ENCODE measurements around the gene ZFP92.

Gene ZFP92

DNA sequence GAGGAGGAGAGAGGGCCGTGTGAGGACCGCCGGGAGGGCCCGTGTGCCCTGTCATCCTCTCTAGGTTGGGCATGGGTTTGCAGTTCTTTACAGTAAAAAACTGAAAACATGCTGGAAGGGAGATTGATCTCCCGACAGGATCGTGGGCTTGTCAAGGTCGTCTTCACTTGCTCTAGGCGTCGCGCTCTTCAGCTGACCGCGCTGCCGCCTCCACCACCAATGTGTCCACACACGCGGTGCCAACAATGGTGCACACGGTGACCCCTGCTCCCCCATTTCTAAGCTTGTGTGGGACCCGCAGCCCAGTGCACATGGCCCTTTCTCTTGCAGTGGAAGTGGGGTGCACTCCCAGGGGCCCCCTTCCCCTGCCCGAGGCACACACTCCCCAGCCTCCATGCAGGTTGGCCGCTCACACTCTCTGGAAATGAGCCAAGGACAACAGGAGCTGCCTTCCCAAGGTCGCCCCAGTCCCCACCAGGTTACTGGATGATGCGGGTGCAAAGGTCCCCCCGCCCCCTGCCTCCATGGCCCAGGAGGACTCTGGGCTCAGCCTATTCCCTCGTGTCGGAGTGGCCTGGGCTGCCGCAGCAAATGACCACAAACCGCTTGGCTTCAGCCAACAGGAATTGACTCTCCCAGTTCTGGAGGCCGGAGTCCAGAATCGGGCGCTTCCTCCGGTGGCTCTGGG lies 1.7 kb upstream of the ZFP92 start:
- DNase-seq: no peak

- DNase-seq: no peak
These were observed 899 bp upstream of the ZFP92 start for GRCh38 chrX:153410373-153410772.

DNA sequence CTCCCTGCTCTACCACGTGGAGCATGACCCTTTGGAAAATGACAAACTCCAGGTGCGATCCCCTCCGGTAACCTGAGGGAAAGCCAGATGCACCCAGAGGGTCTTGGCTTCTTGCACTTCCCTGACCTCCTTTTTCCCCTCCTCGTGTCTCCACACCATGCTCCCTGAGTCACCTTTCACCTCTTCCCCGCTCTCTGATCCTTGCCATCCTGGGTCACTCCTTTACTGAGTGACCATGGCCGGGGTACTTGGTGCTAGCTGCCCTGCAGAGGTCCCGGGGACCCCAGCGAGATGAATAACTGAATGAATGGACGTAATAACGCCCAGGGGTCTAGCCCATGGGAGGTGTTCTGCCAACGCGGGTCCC lies 401 bp upstream of the ZFP92 start:
- DNase-seq: no peak

- no peak for DNase-seq
These were observed 809 bp downstream of the ZFP92 start for GRCh38 chrX:153411988-153412574.

DNA sequence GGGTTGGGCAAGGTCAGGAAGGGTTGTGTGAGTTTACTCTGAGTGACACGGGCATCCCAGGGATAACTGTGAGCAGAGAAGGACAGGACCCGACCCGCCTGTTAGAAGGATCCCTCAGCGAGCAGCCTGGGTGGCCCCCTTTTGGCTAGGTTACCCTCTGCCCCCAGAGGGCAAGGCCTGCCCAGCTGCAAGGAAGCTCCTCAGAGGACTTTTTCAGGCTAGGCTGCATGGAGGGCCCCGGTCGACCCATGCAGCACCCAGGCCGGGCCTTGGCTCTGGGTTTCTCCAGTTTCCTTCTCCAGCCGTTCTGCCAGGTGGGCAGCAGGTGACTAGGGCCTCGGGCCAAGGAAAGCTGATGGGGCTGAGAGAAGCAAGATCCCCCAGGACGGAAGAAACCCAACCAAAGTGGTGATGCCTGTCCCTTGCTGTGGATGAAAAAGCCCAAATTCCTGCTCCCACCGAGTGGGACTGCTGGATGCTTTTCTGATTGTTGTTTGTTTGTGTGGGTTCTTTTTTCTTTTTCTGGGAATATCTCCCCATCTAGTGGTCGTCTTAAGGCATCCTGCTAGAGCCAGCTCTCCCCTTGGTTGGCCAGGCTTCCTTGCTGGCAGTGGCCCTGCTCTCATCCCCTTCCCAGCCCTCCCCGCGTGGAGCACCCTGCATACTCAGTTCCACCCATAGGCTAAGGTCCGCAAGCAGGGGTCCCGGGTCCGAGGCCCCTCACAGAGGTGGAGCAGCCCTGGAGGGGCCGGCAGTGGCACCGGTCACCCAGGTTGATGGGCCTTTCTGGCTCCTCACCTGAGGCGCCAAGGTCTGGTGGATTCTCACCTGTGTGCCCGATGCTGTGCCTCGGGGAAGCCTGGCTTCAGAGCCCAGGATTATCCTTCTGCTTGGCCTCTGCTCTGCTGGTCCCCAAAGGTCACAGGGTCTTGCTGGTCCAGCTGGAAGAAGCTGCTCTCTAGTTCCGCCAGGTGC lies 1.8 kb downstream of the ZFP92 start:
- no peak for DNase-seq

DNA sequence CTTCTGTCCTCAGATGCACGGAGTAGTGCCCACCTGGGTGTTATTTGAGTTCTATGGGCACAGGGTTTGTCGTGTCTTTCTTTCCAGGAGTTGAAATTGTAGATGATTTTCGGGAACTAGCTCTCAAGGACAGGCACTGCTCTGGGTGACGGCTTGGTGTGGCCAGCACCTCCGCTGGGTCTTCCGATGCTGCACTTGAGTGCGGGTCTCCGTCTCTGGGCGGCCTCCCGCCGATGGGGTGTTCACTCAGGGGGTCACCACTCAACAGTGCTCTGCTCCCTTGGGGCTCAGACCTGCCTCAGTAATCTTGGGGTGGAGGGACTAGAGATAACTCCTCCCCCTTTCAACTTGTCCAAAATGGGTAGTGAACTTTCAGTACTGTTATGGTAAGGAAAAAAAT lies 2.5 kb downstream of the ZFP92 start:
- DNase-seq: no peak

- DNase-seq: no peak
These were observed 3.7 kb downstream of the ZFP92 start for GRCh38 chrX:153414856-153415510.

- peak; percentile 9 for DNase-seq
These were observed 5.6 kb downstream of the ZFP92 start for GRCh38 chrX:153416781-153417450.

DNA sequence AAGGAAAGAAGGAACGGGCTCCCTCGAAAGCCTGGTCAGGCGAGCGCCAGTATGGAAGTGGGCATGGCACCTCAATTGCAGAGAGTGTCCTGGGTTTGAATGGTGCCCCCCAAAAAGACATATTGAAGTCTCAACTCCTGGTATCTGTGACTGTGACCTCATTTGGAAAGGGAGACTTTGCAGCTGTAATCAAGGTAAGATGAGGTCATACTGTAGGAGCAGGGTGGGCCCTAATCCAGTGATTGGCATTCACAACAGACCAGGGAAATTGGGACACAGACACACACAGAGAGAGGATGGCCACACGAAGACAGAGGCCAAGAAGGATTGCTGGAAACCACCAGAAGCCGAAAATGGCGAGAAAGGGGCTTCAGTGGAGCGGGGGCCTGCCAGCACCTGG lies 6.4 kb downstream of the ZFP92 start:
- no peak for DNase-seq

DNA sequence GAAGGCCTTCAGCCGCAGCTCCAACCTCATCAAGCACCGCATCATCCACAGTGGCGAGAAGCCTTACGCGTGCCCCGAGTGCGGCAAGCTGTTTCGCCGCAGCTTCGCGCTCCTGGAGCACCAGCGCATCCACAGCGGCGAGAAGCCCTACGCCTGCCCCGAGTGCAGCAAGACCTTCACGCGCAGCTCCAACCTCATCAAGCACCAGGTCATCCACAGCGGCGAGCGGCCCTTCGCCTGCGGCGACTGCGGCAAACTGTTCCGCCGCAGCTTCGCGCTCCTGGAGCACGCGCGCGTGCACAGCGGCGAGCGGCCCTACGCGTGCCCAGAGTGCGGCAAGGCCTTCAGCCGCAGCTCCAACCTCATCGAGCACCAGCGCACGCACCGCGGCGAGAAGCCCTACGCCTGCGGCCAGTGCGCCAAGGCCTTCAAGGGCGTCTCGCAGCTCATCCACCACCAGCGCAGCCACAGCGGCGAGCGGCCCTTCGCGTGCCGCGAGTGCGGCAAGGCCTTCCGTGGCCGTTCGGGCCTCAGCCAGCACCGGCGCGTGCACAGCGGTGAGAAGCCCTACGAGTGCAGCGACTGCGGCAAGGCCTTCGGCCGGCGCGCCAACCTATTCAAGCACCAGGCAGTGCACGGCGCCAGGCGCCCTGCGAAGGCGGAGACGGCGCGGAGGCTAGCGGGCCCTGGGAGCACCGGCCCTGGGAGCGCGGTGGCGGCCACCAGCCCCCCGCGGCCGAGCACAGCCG lies 9.8 kb downstream of the ZFP92 start:
- DNase-seq: no peak

DNA sequence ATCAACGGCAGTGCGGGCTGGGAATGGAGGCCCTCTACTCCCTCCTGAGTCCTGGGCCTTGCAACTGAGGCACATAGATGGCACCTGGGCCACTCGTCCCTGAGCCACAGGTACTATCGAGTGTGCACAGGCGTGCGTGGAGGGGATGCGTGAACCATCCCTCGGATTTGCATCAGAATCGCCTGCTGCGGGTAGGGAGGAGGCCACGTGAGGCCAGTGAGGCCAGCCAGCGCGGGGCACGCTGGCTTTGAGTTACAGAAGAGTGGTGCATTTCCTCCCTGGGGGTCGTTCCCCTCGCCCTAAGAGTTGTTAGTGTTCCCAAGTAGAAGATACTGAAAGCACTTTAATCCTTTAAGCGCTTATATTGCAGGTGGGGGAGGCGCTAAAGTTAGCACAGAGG lies 10.6 kb downstream of the ZFP92 start:
- DNase-seq: no peak

GRCh38 chrX:153423652-153424051 lies 12.4 kb downstream of the ZFP92 start:
- DNase-seq: no peak

- DNase-seq: no peak
These were observed 14.9 kb downstream of the ZFP92 start for GRCh38 chrX:153426204-153426603.

GRCh38 chrX:153430796-153431195 lies 19.5 kb downstream of the ZFP92 start:
- DNase-seq: no peak

- DNase-seq: no peak
These were observed 21.9 kb downstream of the ZFP92 start for GRCh38 chrX:153433161-153433680.

DNA sequence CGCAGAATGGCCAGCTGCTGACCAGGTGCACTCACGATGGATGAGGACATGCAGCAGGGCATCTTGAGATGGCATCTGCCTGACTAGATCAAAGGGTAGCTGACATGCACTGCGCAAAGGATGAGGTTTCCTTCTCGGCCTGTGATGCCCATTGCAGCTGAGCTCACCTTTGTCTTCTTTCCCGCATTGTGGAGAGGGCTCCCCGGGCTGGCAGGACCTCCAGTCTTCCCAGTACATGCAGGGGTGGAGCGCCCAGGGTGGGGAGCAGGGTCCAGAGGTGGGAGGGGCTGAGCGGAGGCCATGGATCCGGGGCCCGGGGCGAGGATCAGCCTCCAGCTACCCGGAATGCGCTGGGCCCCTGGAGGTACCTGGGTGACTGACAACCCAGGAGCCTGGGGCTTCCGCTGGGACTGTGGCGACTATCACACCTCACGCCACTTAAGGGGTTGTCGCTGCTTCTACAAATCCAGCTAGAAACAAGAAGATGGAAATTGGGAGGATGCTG lies 22.6 kb downstream of the ZFP92 start:
- no peak for DNase-seq

DNA sequence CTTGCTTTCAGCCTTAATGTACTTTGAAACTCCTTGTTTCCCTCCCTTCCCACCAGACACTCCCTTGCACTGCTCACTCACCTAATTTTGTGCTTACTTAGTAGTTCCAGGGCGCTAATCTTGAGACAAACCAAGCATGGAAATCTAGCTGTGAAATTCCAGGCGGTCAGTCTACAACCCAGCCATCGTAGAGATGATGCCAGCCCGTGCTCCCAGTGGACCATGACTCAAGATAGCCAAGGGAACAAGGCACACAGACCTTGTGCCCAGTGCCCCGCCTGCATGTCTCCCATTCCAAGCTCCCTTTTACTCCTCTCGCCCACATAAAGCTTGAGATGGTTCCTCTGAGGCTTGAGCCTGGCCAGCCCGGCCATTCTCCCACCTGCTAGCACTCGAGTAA lies 23.5 kb downstream of the ZFP92 start:
- no peak for DNase-seq

GRCh38 chrX:153435845-153436244 lies 24.6 kb downstream of the ZFP92 start:
- DNase-seq: no peak

GRCh38 chrX:153438532-153438931 lies 27.3 kb downstream of the ZFP92 start:
- DNase-seq: no peak

DNA sequence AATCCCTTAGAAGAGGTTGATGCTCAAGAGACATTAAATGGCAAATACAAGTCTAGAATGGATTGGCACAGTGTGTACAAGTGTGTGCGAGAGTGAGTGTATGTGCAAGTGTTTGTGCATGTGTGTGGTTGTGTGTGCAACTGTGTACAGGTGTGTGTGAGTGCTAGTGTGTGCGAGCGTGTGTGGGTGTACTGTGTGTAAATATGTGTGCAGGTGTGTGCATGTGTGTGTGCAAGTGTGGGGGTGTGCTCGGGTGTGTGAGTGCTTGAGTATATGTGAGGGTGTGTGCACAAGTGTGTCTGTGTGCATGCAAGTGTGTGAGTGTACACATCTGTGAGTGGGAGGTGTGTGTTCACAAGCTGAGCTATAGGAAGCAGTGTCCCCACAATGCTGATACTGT lies 28.7 kb downstream of the ZFP92 start:
- DNase-seq: no peak

GRCh38 chrX:153440556-153441135 lies 29.4 kb downstream of the ZFP92 start:
- DNase-seq: no peak

Data from NCI-H1436 treated with DMSO at 0.1 percent for 48 hours (cell line).